OCI-LY7 (cell line): ENCODE data around the gene SCGN.

Experiments
- CTCF ChIP-seq: fragments of 200-600 bp; sonication (generic); conservative IDR thresholded peaks from 2 replicates; pipeline ENCODE4 v1.5.1; 2014; ENCODE audit warnings: mild to moderate bottlenecking, antibody characterized with exemption, low read length, moderate library complexity, mixed read lengths
- EZH2phosphoT487 ChIP-seq: fragments of 200-600 bp; sonication (generic); IDR thresholded peaks from 2 replicates; pipeline ENCODE4 v1.6.1; 2018; ENCODE audit warnings: low read depth, borderline replicate concordance, mild to moderate bottlenecking, mixed run types, antibody characterized with exemption, low read length, moderate library complexity, mixed read lengths

- no peak for TF ChIP-seq CTCF
- TF ChIP-seq EZH2phosphoT487: no peak
Observed at GRCh38 chr6:25641377-25641776, 10.6 kb upstream of the SCGN start.
